ENCODE results near the gene SACS. TPM values are rescaled to one million over a fixed set of nuclear protein-coding genes. Genes with fewer than 3 reads are reported as not detected.

Gene SACS
- total and polyA plus RNA-seq, 2 donors (not counting 1 experiment from before 2014, with no cell fraction given): 6.8 to 21.4 TPM

DNA sequence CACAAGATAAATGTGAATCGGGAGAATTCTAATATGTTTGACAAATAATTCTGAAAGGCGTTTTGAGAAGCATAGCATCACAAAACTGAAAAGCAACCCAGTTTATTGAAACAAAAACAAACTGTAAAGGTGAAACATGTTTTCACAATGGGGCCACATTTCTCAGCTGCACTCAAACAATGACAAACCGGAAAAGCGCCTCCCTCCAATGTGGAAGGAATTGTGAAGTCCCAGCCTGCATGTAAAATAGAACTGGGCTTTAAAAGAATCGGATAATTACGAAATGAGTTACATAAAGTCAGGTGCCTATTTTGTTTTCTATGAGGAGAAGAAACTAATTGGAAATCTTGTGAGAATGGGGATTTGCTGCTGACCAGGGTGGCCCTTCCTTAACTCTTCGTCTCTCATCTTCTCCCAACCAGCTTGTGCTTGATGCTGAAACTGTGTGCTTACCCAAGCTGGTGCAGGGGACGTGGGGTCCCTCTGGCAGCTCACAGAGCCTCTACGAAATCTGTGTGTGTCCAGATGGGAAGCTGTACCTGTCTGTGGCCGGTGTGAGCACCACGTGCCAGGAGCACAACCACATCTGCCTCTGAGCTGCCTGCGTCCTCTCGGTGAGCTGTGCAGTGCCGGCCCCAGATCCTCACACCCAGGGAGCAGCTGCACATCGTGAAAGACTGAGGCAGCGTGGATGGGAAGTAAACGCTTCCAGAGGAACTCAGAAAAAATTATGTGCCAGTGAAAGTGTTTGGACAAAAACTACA, 109.4 kb downstream of the SACS start:
- intact Hi-C loops (cut with micrococcal nuclease): no loop called here
- H3K27ac Mint-ChIP-seq: no peak overlapping the region
- Histone ChIP-seq H3K9ac (ENCODE audit: low read length) (no peak overlapping the region), H3K27ac (ENCODE audit: low read length in 2 of 2) (no peak overlapping the region), H3K27me3 (replicated peaks in 1 of 4; ENCODE audit: control extremely low read depth in 1 of 4, control insufficient read depth in 3 of 4, insufficient read depth in 4 of 4, low read length in 3 of 4) (no peaks in the 10 kb centered on the region), H3K9me3 (ENCODE audit: control extremely low read depth in 1 of 3, control insufficient read depth in 2 of 3, insufficient read depth in 1 of 3, low read length in 2 of 3) (no peaks in the 10 kb centered on the region), H2AFZ (ENCODE audit: insufficient read depth, low read depth, low read length, poor library complexity, severe bottlenecking) (no peak overlapping the region), H3K4me3 (ENCODE audit: control extremely low read depth in 1 of 5, extremely low read depth in 1 of 5, insufficient read depth in 1 of 5, low read depth in 2 of 5, low read length in 4 of 5) (no peak overlapping the region), H4K20me1 (ENCODE audit: control insufficient read depth, insufficient read depth, low read length, poor library complexity, severe bottlenecking) (no peaks in the 10 kb centered on the region), H3K4me1 (ENCODE audit: control insufficient read depth in 2 of 2, insufficient read depth in 2 of 2, low read length in 2 of 2) (no peaks in the 10 kb centered on the region), H3K36me3 (replicated peaks in 1 of 2; ENCODE audit: control extremely low read depth in 1 of 2, control insufficient read depth in 1 of 2, extremely low read depth in 1 of 2, insufficient read depth in 2 of 2, low read length in 1 of 2) (no peaks in the 10 kb centered on the region), H3K79me2 (ENCODE audit: control insufficient read depth, insufficient read depth, low read length) (no peaks in the 10 kb centered on the region), H3K4me2 (replicated peaks; ENCODE audit: low read depth, low read length, poor library complexity, severe bottlenecking) (no peak overlapping the region)
- ChIA-PET CTCF (no interaction called here), POLR2A (no interaction called here)
- H3K9me3 Mint-ChIP-seq (ENCODE audit: insufficient read depth): no peaks in the 10 kb centered on the region
- TF ChIP-seq EZH2 (IDR thresholded peaks at IDR 0.05; ENCODE audit: borderline replicate concordance, insufficient read depth, low read depth, low read length, poor library complexity, severe bottlenecking) (no peak), CTCF (IDR thresholded peaks at IDR 0.05) (no peak)
- peaks cover 3% of the 10 kb centered on the region for H3K4me1 Mint-ChIP-seq
- 78% methylated on average over 11 of the region's 17 CpGs for WGBS (ENCODE audit: insufficient coverage)
- ATAC-seq (ENCODE audit: low read depth) (no peak), DNase-seq (no peak)
- H3K4me3 Mint-ChIP-seq: no peak overlapping the region
- H3K27me3 Mint-ChIP-seq: peaks cover 4% of the 10 kb centered on the region
